Measurements from ENCODE around the gene C10orf71.

The C10orf71 gene

DNA sequence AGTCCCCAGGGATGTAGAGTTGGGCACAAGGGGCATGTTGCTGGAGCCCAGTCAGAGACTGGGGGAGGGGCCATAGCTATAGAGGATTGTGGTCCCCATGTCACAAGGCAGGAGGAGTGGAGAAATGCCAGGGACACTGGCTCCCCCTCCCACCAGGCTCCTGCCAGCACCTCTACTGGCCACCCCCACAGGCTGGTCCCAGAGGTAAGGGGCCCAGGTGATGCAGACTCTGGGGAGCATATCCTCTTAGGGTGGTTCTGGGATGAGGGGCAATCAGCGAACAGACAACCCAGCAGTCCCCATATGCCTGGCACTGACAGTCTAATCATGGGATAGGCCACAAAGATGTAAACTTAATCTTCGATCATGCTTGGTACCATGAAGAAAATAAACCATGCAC, 21.2 kb downstream of the C10orf71 start:
- H3K9me2 ChIP-seq (ENCODE audit: low read depth, low read length) = no peaks in the 10 kb centered on the region
- H3K9me3 ChIP-seq (ENCODE audit: low read length) = no peaks in the 10 kb centered on the region
- H3K4me3 ChIP-seq (ENCODE audit: low read depth, low read length, poor library complexity, severe bottlenecking) = no peak overlapping the region
- H3K36me3 ChIP-seq (ENCODE audit: insufficient read depth, low read length) = no peaks in the 10 kb centered on the region
- no peak overlapping the region for H2AFZ ChIP-seq (ENCODE audit: low read length)
- no peaks in the 10 kb centered on the region for H3K4me1 ChIP-seq (ENCODE audit: insufficient read depth, low read length, severe bottlenecking)
- no peaks in the 10 kb centered on the region for H3F3A ChIP-seq (ENCODE audit: insufficient read depth, low read length)
- no peak overlapping the region for H3K4me2 ChIP-seq (ENCODE audit: low read length)
- no peaks in the 10 kb centered on the region for H3K79me2 ChIP-seq (ENCODE audit: insufficient read depth, low read length)
- no peak overlapping the region for H3K27ac ChIP-seq (ENCODE audit: low read depth, low read length, poor library complexity, severe bottlenecking)
- no peaks in the 10 kb centered on the region for H4K20me1 ChIP-seq (ENCODE audit: insufficient read depth, low read length)
- no peak overlapping the region for H3K9ac ChIP-seq (ENCODE audit: low read length)
- TF ChIP-seq, protein P1, sequence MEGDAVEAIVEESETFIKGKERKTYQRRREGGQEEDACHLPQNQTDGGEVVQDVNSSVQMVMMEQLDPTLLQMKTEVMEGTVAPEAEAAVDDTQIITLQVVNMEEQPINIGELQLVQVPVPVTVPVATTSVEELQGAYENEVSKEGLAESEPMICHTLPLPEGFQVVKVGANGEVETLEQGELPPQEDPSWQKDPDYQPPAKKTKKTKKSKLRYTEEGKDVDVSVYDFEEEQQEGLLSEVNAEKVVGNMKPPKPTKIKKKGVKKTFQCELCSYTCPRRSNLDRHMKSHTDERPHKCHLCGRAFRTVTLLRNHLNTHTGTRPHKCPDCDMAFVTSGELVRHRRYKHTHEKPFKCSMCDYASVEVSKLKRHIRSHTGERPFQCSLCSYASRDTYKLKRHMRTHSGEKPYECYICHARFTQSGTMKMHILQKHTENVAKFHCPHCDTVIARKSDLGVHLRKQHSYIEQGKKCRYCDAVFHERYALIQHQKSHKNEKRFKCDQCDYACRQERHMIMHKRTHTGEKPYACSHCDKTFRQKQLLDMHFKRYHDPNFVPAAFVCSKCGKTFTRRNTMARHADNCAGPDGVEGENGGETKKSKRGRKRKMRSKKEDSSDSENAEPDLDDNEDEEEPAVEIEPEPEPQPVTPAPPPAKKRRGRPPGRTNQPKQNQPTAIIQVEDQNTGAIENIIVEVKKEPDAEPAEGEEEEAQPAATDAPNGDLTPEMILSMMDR (IDR thresholded peaks at IDR 0.05; ENCODE audit: low read length) = no peak
- TF ChIP-seq EZH2 (IDR thresholded peaks at IDR 0.05; ENCODE audit: borderline replicate concordance, low read length) = no peak
- no peaks in the 10 kb centered on the region for H3K27me3 ChIP-seq (ENCODE audit: insufficient read depth, low read length)

DNA sequence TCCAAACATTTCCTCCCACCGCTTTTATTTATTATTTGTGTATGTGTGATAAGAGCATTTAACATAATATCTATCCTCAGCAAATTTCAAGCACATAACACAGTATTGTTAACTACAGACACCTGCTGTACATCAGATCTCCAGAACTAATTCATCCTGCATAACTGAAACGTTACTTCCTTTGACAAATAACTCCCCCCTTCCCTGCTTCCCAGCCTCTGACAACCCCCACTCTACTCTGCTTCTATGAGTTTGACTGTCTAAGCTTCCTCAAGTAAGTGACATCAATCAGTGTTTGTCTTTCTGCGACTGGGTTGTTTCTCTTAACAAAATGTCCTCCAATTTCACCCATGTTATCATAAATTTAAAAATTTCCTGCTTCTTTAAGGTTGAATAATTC, 22.1 kb downstream of the C10orf71 start:
- no peak overlapping the region for H3K4me2 ChIP-seq (ENCODE audit: low read length)
- no peaks in the 10 kb centered on the region for H4K20me1 ChIP-seq (ENCODE audit: insufficient read depth, low read length)
- H3K27me3 ChIP-seq (ENCODE audit: insufficient read depth, low read length) = no peaks in the 10 kb centered on the region
- H3K79me2 ChIP-seq (ENCODE audit: insufficient read depth, low read length) = no peaks in the 10 kb centered on the region
- no peak overlapping the region for H3K27ac ChIP-seq (ENCODE audit: low read depth, low read length, poor library complexity, severe bottlenecking)
- no peaks in the 10 kb centered on the region for H3K36me3 ChIP-seq (ENCODE audit: insufficient read depth, low read length)
- TF ChIP-seq, protein P1 (IDR thresholded peaks at IDR 0.05; ENCODE audit: low read length) = no peak
- TF ChIP-seq EZH2 (IDR thresholded peaks at IDR 0.05; ENCODE audit: borderline replicate concordance, low read length) = no peak
- H3K4me3 ChIP-seq (ENCODE audit: low read depth, low read length, poor library complexity, severe bottlenecking) = no peak overlapping the region
- no peaks in the 10 kb centered on the region for H3F3A ChIP-seq (ENCODE audit: insufficient read depth, low read length)
- no peaks in the 10 kb centered on the region for H3K9me3 ChIP-seq (ENCODE audit: low read length)
- no peak overlapping the region for H2AFZ ChIP-seq (ENCODE audit: low read length)
- H3K9me2 ChIP-seq (ENCODE audit: low read depth, low read length) = no peaks in the 10 kb centered on the region
- H3K4me1 ChIP-seq (ENCODE audit: insufficient read depth, low read length, severe bottlenecking) = no peaks in the 10 kb centered on the region
- H3K9ac ChIP-seq (ENCODE audit: low read length) = no peak overlapping the region

DNA sequence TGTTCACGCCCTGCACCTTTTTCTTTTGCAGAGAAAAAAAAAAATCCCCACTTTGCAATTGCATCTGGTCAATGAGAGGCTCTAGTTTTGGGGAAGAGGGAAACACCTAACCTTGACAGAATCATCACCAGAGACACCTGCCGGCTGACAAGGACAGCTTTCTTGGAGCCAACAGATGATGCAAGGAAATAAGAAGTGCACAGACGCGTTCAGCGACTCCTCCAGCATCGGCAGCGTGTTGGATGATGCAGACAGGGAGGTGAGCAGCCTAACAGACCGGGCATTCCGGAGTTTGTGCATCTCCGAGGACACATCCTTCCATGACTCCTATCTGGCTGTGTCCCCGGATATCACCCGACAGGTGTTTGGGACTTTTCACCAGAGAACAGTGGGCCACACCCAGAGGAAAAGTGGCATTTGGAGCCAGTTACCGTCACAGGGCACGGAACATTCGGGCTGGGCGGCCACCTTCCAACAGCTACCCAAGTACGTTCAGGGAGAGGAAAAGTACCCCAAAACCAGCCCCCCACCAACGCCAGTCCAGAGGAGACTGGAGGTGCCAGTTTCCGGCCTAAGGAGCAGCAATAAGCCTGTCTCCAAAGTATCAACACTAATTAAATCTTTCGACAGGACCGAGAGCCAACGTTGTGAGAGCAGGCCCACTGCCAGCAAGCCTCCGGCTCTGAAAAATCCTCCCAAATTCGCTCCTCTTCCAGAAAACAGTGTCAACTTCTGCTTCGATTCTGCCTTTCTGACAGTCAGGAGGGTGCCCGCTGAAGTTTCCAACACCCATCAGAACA, 23.6 kb downstream of the C10orf71 start:
- H3K4me2 ChIP-seq (ENCODE audit: low read length) = no peak overlapping the region
- H3K27me3 ChIP-seq (ENCODE audit: insufficient read depth, low read length) = no peaks in the 10 kb centered on the region
- H3K36me3 ChIP-seq (ENCODE audit: insufficient read depth, low read length) = no peaks in the 10 kb centered on the region
- H3K4me3 ChIP-seq (ENCODE audit: low read depth, low read length, poor library complexity, severe bottlenecking) = no peak overlapping the region
- no peaks in the 10 kb centered on the region for H3K4me1 ChIP-seq (ENCODE audit: insufficient read depth, low read length, severe bottlenecking)
- no peak overlapping the region for H3K27ac ChIP-seq (ENCODE audit: low read depth, low read length, poor library complexity, severe bottlenecking)
- TF ChIP-seq, protein P1 (IDR thresholded peaks at IDR 0.05; ENCODE audit: low read length) = no peak
- TF ChIP-seq EZH2 (IDR thresholded peaks at IDR 0.05; ENCODE audit: borderline replicate concordance, low read length) = no peak
- H3K9ac ChIP-seq (ENCODE audit: low read length) = no peak overlapping the region
- H3F3A ChIP-seq (ENCODE audit: insufficient read depth, low read length) = no peaks in the 10 kb centered on the region
- no peaks in the 10 kb centered on the region for H3K9me3 ChIP-seq (ENCODE audit: low read length)
- no peak overlapping the region for H2AFZ ChIP-seq (ENCODE audit: low read length)
- no peaks in the 10 kb centered on the region for H3K79me2 ChIP-seq (ENCODE audit: insufficient read depth, low read length)
- no peaks in the 10 kb centered on the region for H3K9me2 ChIP-seq (ENCODE audit: low read depth, low read length)
- no peaks in the 10 kb centered on the region for H4K20me1 ChIP-seq (ENCODE audit: insufficient read depth, low read length)

Measured in OCI-LY1 (cell line).